CD14-positive monocyte (primary cell): ENCODE measurements around the gene OR4D1. TPM values are rescaled to one million over a fixed set of nuclear protein-coding genes. Genes with fewer than 3 reads are reported as not detected.

Experiments
- DNase-seq, 3 donors: peaks; one replicate each; pipeline ENCODE4 v3.0.0-alpha.2; 2011 to 2022
- H2AFZ ChIP-seq: 2 replicates; pipeline ENCODE4 v1.6.0; 2012; ENCODE audit warnings: mild to moderate bottlenecking, low read depth, low read length, inconsistent platforms; ENCODE audit not compliant: insufficient read depth, poor library complexity, severe bottlenecking
- H3K27ac ChIP-seq, 2 donors: 1 replicate in 1 of 2; 2 replicates in 1 of 2; pipeline ENCODE4 v1.5.1; 2012 to 2013; ENCODE audit warnings: low read length in 2 of 2, control low read depth in 1 of 2, inconsistent platforms in 1 of 2, low read depth in 1 of 2, mild to moderate bottlenecking in 1 of 2
- H3K27me3 ChIP-seq, 2 donors: one replicate each; pipeline versions ENCODE4 v1.6.0 to v1.6.1; 2011 to 2013; ENCODE audit warnings: low read length in 2 of 2; ENCODE audit not compliant: control insufficient read depth in 2 of 2, insufficient read depth in 2 of 2
- H3K36me3 ChIP-seq, 2 donors: replicated peaks in 1 of 2; 1 replicate in 1 of 2; 2 replicates in 1 of 2; pipeline versions ENCODE4 v1.5.1 to v1.6.1; 2012 to 2013; ENCODE audit warnings: low read length in 2 of 2, control low read depth in 1 of 2, inconsistent platforms in 1 of 2, mild to moderate bottlenecking in 1 of 2; ENCODE audit not compliant: insufficient read depth in 2 of 2, control insufficient read depth in 1 of 2
- H3K4me1 ChIP-seq, 2 donors: 1 replicate in 1 of 2; 2 replicates in 1 of 2; pipeline versions ENCODE4 v1.5.1 to v1.6.1; 2012 to 2013; ENCODE audit warnings: low read length in 2 of 2, control low read depth in 1 of 2, inconsistent platforms in 1 of 2, mild to moderate bottlenecking in 1 of 2, moderate library complexity in 1 of 2; ENCODE audit not compliant: insufficient read depth in 2 of 2, control insufficient read depth in 1 of 2
- H3K4me2 ChIP-seq: replicated peaks from 2 replicates; pipeline ENCODE3; 2012; ENCODE audit warnings: low read length, moderate library complexity, mild to moderate bottlenecking; ENCODE audit not compliant: poor library complexity, severe bottlenecking; ENCODE audit errors: extremely low read depth
- H3K4me3 ChIP-seq, 3 experiments: fragments of 200-600 bp in 1 of 3; sonication (generic) in 1 of 3; replicated peaks in 1 of 3; 1 replicate in 2 of 3; 2 replicates in 1 of 3; pipeline ENCODE4 v1.5.1; 2011 to 2013; ENCODE audit warnings: low read length in 3 of 3, mild to moderate bottlenecking in 3 of 3, control low read depth in 2 of 3, low read depth in 2 of 3, inconsistent platforms in 1 of 3, moderate library complexity in 1 of 3
- H3K79me2 ChIP-seq: 2 replicates; pipeline ENCODE4 v1.6.0; 2012; ENCODE audit warnings: mild to moderate bottlenecking, control low read depth, inconsistent platforms, low read length, moderate library complexity; ENCODE audit not compliant: insufficient read depth
- H3K9ac ChIP-seq: 2 replicates; pipeline ENCODE4 v1.6.0; 2017; ENCODE audit warnings: low read length, mild to moderate bottlenecking; ENCODE audit not compliant: insufficient read depth, poor library complexity, severe bottlenecking
- H3K9me3 ChIP-seq, 2 donors: replicated peaks in 1 of 2; 1 replicate in 1 of 2; 2 replicates in 1 of 2; pipeline versions ENCODE4 v1.5.1 to v1.6.1; 2012 to 2013; ENCODE audit warnings: low read length in 2 of 2, control low read depth in 1 of 2; ENCODE audit not compliant: control insufficient read depth in 1 of 2, insufficient read depth in 1 of 2
- H4K20me1 ChIP-seq: 2 replicates; pipeline ENCODE4 v1.6.0; 2012; ENCODE audit warnings: mild to moderate bottlenecking, low read length, control low read depth, moderate library complexity; ENCODE audit not compliant: insufficient read depth
- H3K27ac Mint-ChIP-seq, 7 donors: one replicate each; pipeline ENCODE4 v1.8.0; 2020; ENCODE audit warnings: mild to moderate bottlenecking in 7 of 7, mixed read lengths in 7 of 7, moderate library complexity in 6 of 7, inconsistent platforms in 2 of 7
- H3K27me3 Mint-ChIP-seq, 3 donors: one replicate each; pipeline ENCODE4 v1.8.0; 2021 to 2022; ENCODE audit warnings: low read depth in 3 of 3, mild to moderate bottlenecking in 3 of 3, mixed read lengths in 3 of 3, moderate library complexity in 3 of 3, inconsistent platforms in 1 of 3
- H3K36me3 Mint-ChIP-seq, 2 donors: one replicate each; pipeline ENCODE4 v1.8.0; 2020; ENCODE audit warnings: mixed read lengths in 2 of 2, inconsistent platforms in 1 of 2, mild to moderate bottlenecking in 1 of 2
- H3K4me1 Mint-ChIP-seq: one replicate; pipeline ENCODE4 v1.8.0; 2020; ENCODE audit warnings: mild to moderate bottlenecking, mixed read lengths
- H3K4me3 Mint-ChIP-seq, 2 donors: one replicate each; pipeline ENCODE4 v1.8.0; 2020; ENCODE audit warnings: mild to moderate bottlenecking in 2 of 2, mixed read lengths in 2 of 2, moderate library complexity in 1 of 2
- H3K9me3 Mint-ChIP-seq, 7 donors: one replicate each; pipeline ENCODE4 v1.8.0; 2020 to 2022; ENCODE audit warnings: mixed read lengths in 7 of 7, mild to moderate bottlenecking in 6 of 7, moderate library complexity in 6 of 7, inconsistent platforms in 2 of 7
- CTCF ChIP-seq: fragments of 200-600 bp; IDR thresholded peaks from one replicate; pipeline ENCODE4 v1.8.0; 2022; ENCODE audit warnings: antibody characterized with exemption, mild to moderate bottlenecking
- WGBS: methylation state at CpG from one replicate; pipeline ENCODE4 v1.1.5; 2013; ENCODE audit warnings: missing lambda C conversion rate; ENCODE audit not compliant: insufficient coverage; 5-methylcytosine and 5-hydroxymethylcytosine counted together
- intact Hi-C, 2 donors: fragments of 100-400 bp; cut with micrococcal nuclease; formaldehyde crosslinking; loops; one replicate each; pipeline versions ENCODE4 v1.15.0 to v1.15.1; 2023
- polyA plus RNA-seq, 3 donors: library from polyadenylated mRNA; depleted of rRNA in 1 of 3; unstranded in 2 of 3; stranded (reverse) in 1 of 3; fragments of 300-500 nt in 2 of 3; fragments of >200 nt in 1 of 3; fragmentation: Illumina TruSeq in 2 of 3; gene quantifications; 1 replicate in 2 of 3; 2 replicates in 1 of 3; pipeline ENCODE4 v1.2.3, GENCODE V29; 2012 to 2021

The OR4D1 gene
- polyA plus RNA-seq, 3 donors, result 0.03 TPM; not detected in 2

GRCh38 chr17:58174871-58175270 is 26.7 kb downstream of the OR4D1 start:
- Histone ChIP-seq H3K4me1 (no peaks in the 10 kb centered on the region), H3K36me3 (no peaks in the 10 kb centered on the region), H3K9ac (no peak overlapping the region), H3K9me3 (no peaks in the 10 kb centered on the region), H3K79me2 (no peaks in the 10 kb centered on the region), H3K27ac (no peak overlapping the region), H4K20me1 (no peaks in the 10 kb centered on the region), H3K4me2 (no peak overlapping the region), H2AFZ (no peak overlapping the region), H3K27me3 (peaks cover 6 to 16% of the 10 kb centered on the region in 2 donors), H3K4me3 (no peak overlapping the region)
- intact Hi-C loops, result no loop called here
- Mint-ChIP-seq H3K27me3 (peaks cover 3 to 43% (median 9%) of the 10 kb centered on the region in 3 donors), H3K4me1 (no peaks in the 10 kb centered on the region), H3K4me3 (peak overlapping the region in 1 of 2 donors; percentile 3), H3K36me3 (no peaks in the 10 kb centered on the region), H3K9me3 (no peaks in the 10 kb centered on the region), H3K27ac (no peak overlapping the region)
- 100% methylated on average over 1 of the region's 3 CpGs for WGBS
- no peak for DNase-seq
- no peak for TF ChIP-seq CTCF

GRCh38 chr17:58176200-58176599 is 28.0 kb downstream of the OR4D1 start:
- H3K4me2 ChIP-seq, result no peak overlapping the region
- no peaks in the 10 kb centered on the region for H4K20me1 ChIP-seq
- intact Hi-C loops, result no loop called here
- peak overlapping the region in 1 of 2 donors; percentile 32 for H3K4me3 Mint-ChIP-seq
- H3K27ac ChIP-seq, result no peak overlapping the region
- DNase-seq, result no peak
- H3K9me3 ChIP-seq, result no peaks in the 10 kb centered on the region
- H2AFZ ChIP-seq, result no peak overlapping the region
- peaks cover 4 to 8% of the 10 kb centered on the region in 2 donors for H3K27me3 ChIP-seq
- no peak overlapping the region for H3K9ac ChIP-seq
- H3K9me3 Mint-ChIP-seq, result no peaks in the 10 kb centered on the region
- no peak overlapping the region for H3K4me3 ChIP-seq
- no peak for TF ChIP-seq CTCF
- H3K36me3 ChIP-seq, result no peaks in the 10 kb centered on the region
- 61% methylated on average over 3 of the region's 7 CpGs for WGBS
- no peaks in the 10 kb centered on the region for H3K4me1 ChIP-seq
- peaks cover 4 to 39% (median 4%) of the 10 kb centered on the region in 3 donors for H3K27me3 Mint-ChIP-seq
- H3K36me3 Mint-ChIP-seq, result no peaks in the 10 kb centered on the region
- H3K4me1 Mint-ChIP-seq, result no peaks in the 10 kb centered on the region
- H3K79me2 ChIP-seq, result no peaks in the 10 kb centered on the region
- H3K27ac Mint-ChIP-seq, result no peak overlapping the region
